ENCODE data around the gene TBC1D22A. TPM values are rescaled to one million over a fixed set of nuclear protein-coding genes. Genes with fewer than 3 reads are reported as not detected.

TBC1D22A gene
- total RNA-seq, 4 donors from 2014 or later: 42.6 to 70.4 (median 55.1) TPM

DNA sequence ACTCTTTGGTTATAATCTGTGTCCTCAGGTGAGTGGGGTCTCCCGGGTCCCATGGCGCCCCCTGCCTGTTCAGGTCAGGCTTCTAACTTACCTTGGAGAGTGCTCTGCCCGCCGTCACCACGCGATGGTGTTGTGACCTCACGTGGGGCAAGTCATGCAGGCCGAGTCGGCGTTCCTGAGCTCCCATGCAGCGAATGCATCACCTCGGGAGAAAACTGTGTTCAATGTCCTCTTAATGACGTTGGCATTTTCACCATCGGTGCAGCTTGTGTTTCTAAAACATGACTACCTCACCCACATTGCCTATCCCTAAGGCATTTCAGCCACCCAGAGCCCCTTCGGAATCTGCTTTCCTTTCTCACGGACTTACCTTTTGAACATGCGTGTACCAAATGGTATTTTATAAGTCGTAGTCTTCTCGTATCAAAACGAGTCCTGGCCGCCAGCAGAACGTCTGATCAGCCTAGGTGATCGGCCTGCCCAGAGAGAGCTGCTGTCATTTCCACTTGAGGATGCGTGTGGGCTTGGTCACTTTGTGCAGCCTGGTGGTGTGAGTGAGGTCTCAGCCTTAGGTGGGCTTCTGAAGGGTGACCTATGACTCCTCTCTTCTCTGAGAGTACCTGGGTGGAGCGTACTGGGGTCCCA lies 64.8 kb downstream of the TBC1D22A start:
- DNase-seq: no peak
- H3K9me3 ChIP-seq: no peaks in the 10 kb centered on the region
- H3K4me3 ChIP-seq: no peak overlapping the region
- peaks cover 0 to 30% (median 0%) of the 10 kb centered on the region in 4 donors for H3K4me1 ChIP-seq
- peaks cover 0 to 20% (median 0%) of the 10 kb centered on the region in 3 donors for H3K36me3 ChIP-seq
- TF ChIP-seq, protein P1, sequence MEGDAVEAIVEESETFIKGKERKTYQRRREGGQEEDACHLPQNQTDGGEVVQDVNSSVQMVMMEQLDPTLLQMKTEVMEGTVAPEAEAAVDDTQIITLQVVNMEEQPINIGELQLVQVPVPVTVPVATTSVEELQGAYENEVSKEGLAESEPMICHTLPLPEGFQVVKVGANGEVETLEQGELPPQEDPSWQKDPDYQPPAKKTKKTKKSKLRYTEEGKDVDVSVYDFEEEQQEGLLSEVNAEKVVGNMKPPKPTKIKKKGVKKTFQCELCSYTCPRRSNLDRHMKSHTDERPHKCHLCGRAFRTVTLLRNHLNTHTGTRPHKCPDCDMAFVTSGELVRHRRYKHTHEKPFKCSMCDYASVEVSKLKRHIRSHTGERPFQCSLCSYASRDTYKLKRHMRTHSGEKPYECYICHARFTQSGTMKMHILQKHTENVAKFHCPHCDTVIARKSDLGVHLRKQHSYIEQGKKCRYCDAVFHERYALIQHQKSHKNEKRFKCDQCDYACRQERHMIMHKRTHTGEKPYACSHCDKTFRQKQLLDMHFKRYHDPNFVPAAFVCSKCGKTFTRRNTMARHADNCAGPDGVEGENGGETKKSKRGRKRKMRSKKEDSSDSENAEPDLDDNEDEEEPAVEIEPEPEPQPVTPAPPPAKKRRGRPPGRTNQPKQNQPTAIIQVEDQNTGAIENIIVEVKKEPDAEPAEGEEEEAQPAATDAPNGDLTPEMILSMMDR (IDR thresholded peaks at IDR 0.05): no peak
- no peak for TF ChIP-seq POLR2A (IDR thresholded peaks at IDR 0.05)
- no peaks in the 10 kb centered on the region for H3K27me3 ChIP-seq
- no peak overlapping the region for H3K27ac ChIP-seq

DNA sequence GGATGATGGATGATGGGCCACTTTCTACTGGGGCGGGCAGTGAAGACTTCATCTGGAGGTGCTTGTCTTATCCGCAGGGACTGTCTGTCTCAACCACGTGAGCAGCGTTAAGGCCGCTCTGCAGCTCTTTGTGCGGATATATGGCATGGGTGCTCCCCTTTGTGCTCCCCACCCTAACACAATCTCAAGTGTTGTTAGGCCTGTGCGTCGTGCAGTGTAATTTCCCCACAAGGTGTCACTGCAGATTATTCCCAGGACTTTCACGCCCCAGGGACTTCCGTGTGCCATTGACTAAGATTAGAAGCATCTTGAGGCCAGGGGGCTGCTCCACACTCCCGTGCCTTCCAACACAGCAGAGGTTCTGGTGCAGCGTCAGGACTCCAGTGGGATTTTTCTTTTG lies 65.3 kb downstream of the TBC1D22A start:
- no peaks in the 10 kb centered on the region for H3K9me3 ChIP-seq
- no peaks in the 10 kb centered on the region for H3K27me3 ChIP-seq
- no peak overlapping the region for H3K27ac ChIP-seq
- H3K4me3 ChIP-seq: no peak overlapping the region
- DNase-seq: no peak
- TF ChIP-seq, protein P1 (IDR thresholded peaks at IDR 0.05): no peak
- no peak for TF ChIP-seq POLR2A (IDR thresholded peaks at IDR 0.05)
- peaks cover 0 to 30% (median 0%) of the 10 kb centered on the region in 4 donors for H3K4me1 ChIP-seq
- peaks cover 0 to 18% (median 0%) of the 10 kb centered on the region in 3 donors for H3K36me3 ChIP-seq

DNA sequence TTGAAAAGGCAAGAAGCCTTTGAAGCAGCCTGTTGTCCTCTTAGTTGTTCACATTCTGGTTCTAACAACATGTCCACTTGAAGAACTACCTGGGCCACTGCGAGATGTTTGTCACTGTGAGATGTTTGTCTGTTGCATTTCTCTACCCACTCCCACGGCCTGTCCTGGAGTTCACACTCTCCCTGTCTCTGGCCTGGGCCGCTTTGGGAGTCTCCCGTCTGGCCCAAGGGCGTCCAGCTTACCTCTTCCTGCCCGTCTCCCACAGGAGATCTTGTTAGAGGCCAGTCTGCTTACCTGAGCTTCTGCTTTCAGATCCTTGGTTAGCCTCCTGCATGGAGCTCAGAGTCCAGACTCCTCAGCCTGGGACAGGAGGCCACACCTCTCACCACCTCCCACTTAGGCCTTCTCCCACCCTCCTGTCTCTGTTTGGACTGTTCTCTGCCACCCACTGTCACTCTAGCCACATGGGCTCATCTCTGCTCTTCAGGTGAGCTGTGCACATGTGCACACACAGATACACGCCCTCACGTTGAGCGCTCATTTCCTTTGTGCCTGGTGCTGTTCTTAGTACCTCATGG lies 66.0 kb downstream of the TBC1D22A start:
- H3K27ac ChIP-seq: no peak overlapping the region
- no peak for DNase-seq
- TF ChIP-seq, protein P1 (IDR thresholded peaks at IDR 0.05): no peak
- peaks cover 0 to 30% (median 0%) of the 10 kb centered on the region in 4 donors for H3K4me1 ChIP-seq
- H3K36me3 ChIP-seq: peaks cover 0 to 11% (median 0%) of the 10 kb centered on the region in 3 donors
- H3K4me3 ChIP-seq: no peak overlapping the region
- no peaks in the 10 kb centered on the region for H3K9me3 ChIP-seq
- no peaks in the 10 kb centered on the region for H3K27me3 ChIP-seq

DNA sequence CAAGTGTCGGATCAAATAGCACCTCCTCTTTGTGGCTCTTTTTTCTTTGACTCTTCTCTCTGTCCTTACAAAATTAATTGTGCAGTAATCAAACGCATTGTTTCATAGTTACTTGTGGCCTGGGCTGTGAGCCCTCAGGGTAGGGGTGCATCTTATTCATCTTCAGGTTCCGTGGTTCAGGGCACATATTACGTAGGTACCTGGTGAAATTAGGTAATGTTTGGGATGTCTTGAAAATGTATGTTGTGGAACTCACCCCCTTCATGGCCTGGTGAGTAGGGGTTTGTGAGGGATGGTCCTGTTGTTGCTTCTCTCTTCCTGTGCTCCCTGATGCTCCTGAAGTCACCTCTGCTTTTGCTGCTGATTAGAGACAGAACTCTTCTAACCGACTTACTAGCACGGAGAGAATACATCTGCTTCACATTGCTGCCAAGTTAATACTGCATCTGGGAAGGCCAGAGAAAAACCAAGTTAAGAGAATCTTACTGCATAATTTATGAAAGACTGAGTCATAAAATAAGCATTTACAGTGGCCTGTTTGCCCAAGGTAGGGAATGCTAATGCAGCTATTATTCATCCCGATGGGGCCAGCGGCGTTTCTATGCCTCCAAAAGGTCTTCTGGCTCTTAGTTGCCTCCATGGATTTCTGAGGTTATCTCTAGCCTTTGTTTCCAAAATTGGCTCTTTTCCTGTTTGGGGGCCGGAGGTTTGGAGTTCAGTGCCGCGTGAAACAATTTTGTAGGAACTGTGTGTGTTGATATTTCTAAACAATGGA lies 66.9 kb downstream of the TBC1D22A start:
- no peaks in the 10 kb centered on the region for H3K9me3 ChIP-seq
- no peaks in the 10 kb centered on the region for H3K27me3 ChIP-seq
- TF ChIP-seq, protein P1 (IDR thresholded peaks at IDR 0.05): no peak
- no peak for TF ChIP-seq POLR2A (IDR thresholded peaks at IDR 0.05)
- peaks cover 0 to 4% (median 0%) of the 10 kb centered on the region in 3 donors for H3K36me3 ChIP-seq
- no peak overlapping the region for H3K27ac ChIP-seq
- H3K4me1 ChIP-seq: peaks cover 0 to 30% (median 0%) of the 10 kb centered on the region in 4 donors
- no peak for DNase-seq
- H3K4me3 ChIP-seq: no peak overlapping the region

DNA sequence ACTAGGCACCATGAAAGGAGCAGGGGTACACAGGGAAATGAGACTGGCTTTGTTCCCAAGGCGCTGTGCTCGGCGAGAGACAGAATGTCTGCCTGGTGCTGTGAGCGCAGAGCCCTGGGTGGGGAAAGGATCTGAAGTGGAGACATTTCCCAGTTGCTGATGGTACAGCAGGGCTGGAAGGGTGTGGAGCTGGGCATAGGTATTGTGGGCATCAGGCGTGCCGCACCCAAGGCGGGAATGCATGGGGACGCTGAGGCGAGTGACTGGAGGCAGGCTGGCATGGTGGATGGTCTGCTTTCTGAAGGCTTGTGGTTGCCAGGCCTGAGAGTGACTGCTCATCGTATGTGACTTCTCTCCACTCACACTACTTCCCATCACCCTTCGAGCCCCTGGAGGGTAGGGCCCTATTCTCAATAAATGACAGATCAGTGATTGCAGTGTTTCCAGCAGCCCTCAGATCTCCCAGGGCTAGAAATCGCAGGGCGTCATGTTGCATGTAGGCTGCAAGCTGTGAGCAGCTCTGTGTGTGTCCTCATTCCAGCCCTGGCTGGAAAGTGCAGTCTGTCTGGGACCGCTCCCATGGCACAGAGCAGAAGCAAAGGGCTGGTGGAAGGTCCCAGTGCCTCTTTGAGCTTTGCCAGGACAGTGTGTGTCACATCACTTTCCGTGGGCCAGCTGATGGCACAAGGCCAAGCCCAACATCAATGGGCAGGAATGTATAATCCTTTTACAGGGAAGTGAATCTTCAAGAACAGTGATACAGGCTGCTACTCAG lies 67.7 kb downstream of the TBC1D22A start:
- Histone ChIP-seq H3K36me3 (peaks cover 0 to 4% (median 0%) of the 10 kb centered on the region in 3 donors), H3K4me3 (no peak overlapping the region), H3K27me3 (no peaks in the 10 kb centered on the region), H3K9me3 (no peaks in the 10 kb centered on the region), H3K4me1 (peaks cover 0 to 30% (median 0%) of the 10 kb centered on the region in 4 donors), H3K27ac (no peak overlapping the region)
- TF ChIP-seq, protein P1 (IDR thresholded peaks at IDR 0.05): no peak
- TF ChIP-seq POLR2A (IDR thresholded peaks at IDR 0.05): no peak
- DNase-seq: no peak

Data from Peyer's patch (tissue), 4 donors.